ENCODE data around the gene RGMA. TPM values are rescaled to one million over a fixed set of nuclear protein-coding genes. Genes with fewer than 3 reads are reported as not detected.

Gene RGMA
- total and polyA plus RNA-seq, 5 experiments from 2014 or later: not detected

GRCh38 chr15:93001881-93002280, 87.1 kb downstream of the RGMA start:
- Mint-ChIP-seq H3K36me3 (peaks cover 21 to 97% (median 32%) of the 10 kb centered on the region in 3 donors), H3K4me1 (peaks cover 13 to 28% (median 19%) of the 10 kb centered on the region in 4 donors), H3K4me3 (no peak overlapping the region), H3K27ac (peak overlapping the region in 6 of 10 donors; percentile 54 to 87 (median 64)), H3K27me3 (no peaks in the 10 kb centered on the region), H3K9me3 (peaks cover 0 to 1% (median 0%) of the 10 kb centered on the region in 9 donors)
- ATAC-seq (no peak), DNase-seq (no peak)
- POLR2A ChIA-PET: no interaction called here

GRCh38 chr15:93001156-93001555, 87.9 kb downstream of the RGMA start:
- Mint-ChIP-seq H3K4me1 (peaks cover 14 to 29% (median 20%) of the 10 kb centered on the region in 4 donors), H3K36me3 (peaks cover 21 to 97% (median 37%) of the 10 kb centered on the region in 3 donors), H3K9me3 (peaks cover 0 to 1% (median 0%) of the 10 kb centered on the region in 9 donors), H3K27me3 (no peaks in the 10 kb centered on the region), H3K4me3 (no peak overlapping the region), H3K27ac (peak overlapping the region in 4 of 10 donors; percentile 28 to 61 (median 46))
- POLR2A ChIA-PET: no interaction called here
- DNase-seq (no peak), ATAC-seq (no peak)

DNA sequence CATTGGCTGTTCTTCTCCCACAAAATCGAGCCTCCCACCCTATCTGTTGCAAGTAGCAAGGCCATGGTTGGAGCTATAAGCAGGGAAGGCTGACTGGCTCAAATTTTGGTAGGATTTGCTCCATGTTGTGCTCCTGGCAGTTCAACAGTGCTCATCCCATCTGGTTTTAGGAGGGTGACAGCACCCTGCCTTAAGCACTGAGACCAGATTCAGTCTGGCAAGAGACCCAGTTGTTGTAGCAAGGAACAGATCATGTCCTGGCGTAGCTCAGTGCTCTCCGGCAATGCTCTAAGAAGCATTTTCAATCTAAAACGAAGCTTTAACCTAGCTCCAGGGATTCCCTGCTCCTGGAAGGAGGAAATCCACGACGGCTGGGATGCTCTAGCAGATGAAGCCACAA, 91.2 kb downstream of the RGMA start:
- Mint-ChIP-seq H3K4me1 (peaks cover 15 to 33% (median 26%) of the 10 kb centered on the region in 4 donors), H3K36me3 (peaks cover 24 to 92% (median 43%) of the 10 kb centered on the region in 3 donors), H3K9me3 (peaks cover 0 to 1% (median 0%) of the 10 kb centered on the region in 9 donors), H3K27ac (peak overlapping the region in 8 of 10 donors; percentile 58 to 85 (median 77)), H3K4me3 (peak overlapping the region in 2 of 10 donors; percentile 18 to 50), H3K27me3 (no peaks in the 10 kb centered on the region)
- POLR2A ChIA-PET: interaction anchor here (0.8 kb wide), 1 partner anchor 190 kb away, joined by 4 read pairs; no protein-coding TSS in a partner anchor
- DNase-seq (no peak), ATAC-seq (no peak)

DNA sequence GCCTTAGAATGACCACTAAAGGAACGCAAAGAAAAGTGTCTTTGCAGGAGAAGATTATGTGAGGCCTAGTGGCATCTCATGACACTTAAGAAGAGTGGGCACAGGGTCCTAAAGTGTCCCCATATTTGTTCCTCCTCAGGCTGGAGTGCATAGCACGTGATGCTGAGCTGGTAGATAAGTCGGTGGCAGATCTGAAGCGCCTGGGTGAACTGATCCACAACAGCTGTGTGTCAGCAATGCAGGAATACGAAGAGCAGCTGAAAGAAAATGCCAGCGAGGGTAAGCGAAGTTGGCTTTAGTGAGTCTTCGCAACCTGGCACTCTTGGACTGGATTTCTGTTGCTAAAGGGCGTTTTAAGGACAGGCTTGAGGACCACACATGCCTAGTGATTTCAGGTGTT, 96.3 kb downstream of the RGMA start:
- POLR2A ChIA-PET: no interaction called here
- Mint-ChIP-seq H3K9me3 (no peaks in the 10 kb centered on the region), H3K4me1 (peaks cover 16 to 35% (median 24%) of the 10 kb centered on the region in 4 donors), H3K4me3 (no peak overlapping the region), H3K27me3 (no peaks in the 10 kb centered on the region), H3K36me3 (peaks cover 20 to 94% (median 40%) of the 10 kb centered on the region in 3 donors), H3K27ac (peak overlapping the region in 6 of 10 donors; percentile 14 to 72 (median 54))
- DNase-seq: no peak
- no peak for ATAC-seq

- Mint-ChIP-seq H3K36me3 (peaks cover 12 to 93% (median 29%) of the 10 kb centered on the region in 3 donors), H3K27ac (peak overlapping the region in 8 of 10 donors; percentile 7 to 68 (median 40)), H3K27me3 (no peaks in the 10 kb centered on the region), H3K4me3 (no peak overlapping the region), H3K4me1 (peaks cover 13 to 27% (median 22%) of the 10 kb centered on the region in 4 donors), H3K9me3 (no peaks in the 10 kb centered on the region)
- ATAC-seq (no peak), DNase-seq (no peak)
- POLR2A ChIA-PET: no interaction called here
Measured at GRCh38 chr15:92990031-92990430, 99.0 kb downstream of the RGMA start.

DNA sequence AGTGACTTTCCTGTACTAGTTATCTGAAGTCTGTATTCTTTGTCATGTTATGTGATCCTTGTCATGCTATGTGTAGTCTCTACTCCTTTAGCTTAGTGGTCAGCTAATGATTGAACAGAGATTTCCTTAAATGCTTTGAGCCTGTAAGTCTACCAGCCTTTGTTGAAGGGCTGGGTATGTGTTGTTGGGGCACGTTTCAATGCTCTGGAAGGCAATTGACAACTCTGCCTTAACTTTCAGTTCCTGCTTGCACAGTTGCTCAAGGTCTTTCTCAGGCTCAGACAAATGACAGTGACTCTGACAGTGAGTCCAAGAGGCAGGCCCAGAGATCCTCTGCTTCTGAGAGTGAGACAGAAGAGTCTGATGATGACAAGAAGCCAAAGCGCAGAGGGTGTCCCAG, 99.5 kb downstream of the RGMA start:
- Mint-ChIP-seq H3K4me1 (peaks cover 10 to 24% (median 18%) of the 10 kb centered on the region in 4 donors), H3K27me3 (no peaks in the 10 kb centered on the region), H3K9me3 (no peaks in the 10 kb centered on the region), H3K4me3 (no peak overlapping the region), H3K27ac (peak overlapping the region in 9 of 10 donors; percentile 7 to 82 (median 55)), H3K36me3 (peaks cover 12 to 93% (median 27%) of the 10 kb centered on the region in 3 donors)
- DNase-seq: no peak
- POLR2A ChIA-PET: interaction anchor here (0.7 kb wide), 1 partner anchor 57 kb away, joined by 3 read pairs; no protein-coding TSS in a partner anchor
- ATAC-seq: no peak

Other genes starting within 250 kb of the RGMA start
- 100 to 1,000 TPM; 415 to 427 TPM for gene CHD2, start 188.9 kb downstream of the RGMA start, total RNA-seq
- gene CHD2, start 188.9 kb downstream of the RGMA start, polyA plus RNA-seq: 100 to 1,000 TPM in 1 of 3 donors, 10 to 100 TPM in 2; 53.1 to 101 (median 68.1) TPM

All from naive thymus-derived CD8-positive, alpha-beta T cell (primary cell).